Chondrocyte (in vitro differentiated cells): ENCODE results near the gene HOXC12. TPM values are rescaled to one million over a fixed set of nuclear protein-coding genes. Genes with fewer than 3 reads are reported as not detected.
A peak's percentile ranks its signal among the peaks of the same experiment; 100 is the strongest.

Experiments
- DNase-seq: peaks from one replicate; pipeline ENCODE4 v3.0.0; 2021; ENCODE audit warnings: mixed read lengths, low spot score
- H3K27ac Mint-ChIP-seq: one replicate; pipeline ENCODE4 v1.8.0; 2021; ENCODE audit warnings: mild to moderate bottlenecking, moderate library complexity, mixed read lengths; ENCODE audit not compliant: unreplicated experiment
- H3K27me3 Mint-ChIP-seq: 2 replicates; pipeline ENCODE4 v1.8.0; 2021; ENCODE audit warnings: low read depth, mixed read lengths
- H3K36me3 Mint-ChIP-seq: 2 replicates; pipeline ENCODE4 v1.8.0; 2021; ENCODE audit warnings: low read depth, mixed read lengths
- H3K4me1 Mint-ChIP-seq: 2 replicates; pipeline ENCODE4 v1.8.0; 2021; ENCODE audit warnings: low read depth, mild to moderate bottlenecking, mixed read lengths
- H3K4me3 Mint-ChIP-seq: one replicate; pipeline ENCODE4 v1.8.0; 2021; ENCODE audit warnings: mild to moderate bottlenecking, moderate library complexity, mixed read lengths; ENCODE audit not compliant: unreplicated experiment
- H3K9me3 Mint-ChIP-seq: 2 replicates; pipeline ENCODE4 v1.8.0; 2021; ENCODE audit warnings: low read depth, mixed read lengths
- total RNA-seq: library from RNA; stranded (reverse); gene quantifications from 3 replicates; pipeline ENCODE4 v1.2.1, GENCODE V29; 2021
- TF ChIP-seq, protein P1 (sequence below): fragments of 200-600 bp; sonication (generic); IDR thresholded peaks from 2 replicates; pipeline ENCODE4 v1.5.0; 2021; ENCODE audit warnings: antibody characterized with exemption, mild to moderate bottlenecking, moderate library complexity

Gene HOXC12
- total RNA-seq, 1 donor from 2014 or later = not detected

DNA sequence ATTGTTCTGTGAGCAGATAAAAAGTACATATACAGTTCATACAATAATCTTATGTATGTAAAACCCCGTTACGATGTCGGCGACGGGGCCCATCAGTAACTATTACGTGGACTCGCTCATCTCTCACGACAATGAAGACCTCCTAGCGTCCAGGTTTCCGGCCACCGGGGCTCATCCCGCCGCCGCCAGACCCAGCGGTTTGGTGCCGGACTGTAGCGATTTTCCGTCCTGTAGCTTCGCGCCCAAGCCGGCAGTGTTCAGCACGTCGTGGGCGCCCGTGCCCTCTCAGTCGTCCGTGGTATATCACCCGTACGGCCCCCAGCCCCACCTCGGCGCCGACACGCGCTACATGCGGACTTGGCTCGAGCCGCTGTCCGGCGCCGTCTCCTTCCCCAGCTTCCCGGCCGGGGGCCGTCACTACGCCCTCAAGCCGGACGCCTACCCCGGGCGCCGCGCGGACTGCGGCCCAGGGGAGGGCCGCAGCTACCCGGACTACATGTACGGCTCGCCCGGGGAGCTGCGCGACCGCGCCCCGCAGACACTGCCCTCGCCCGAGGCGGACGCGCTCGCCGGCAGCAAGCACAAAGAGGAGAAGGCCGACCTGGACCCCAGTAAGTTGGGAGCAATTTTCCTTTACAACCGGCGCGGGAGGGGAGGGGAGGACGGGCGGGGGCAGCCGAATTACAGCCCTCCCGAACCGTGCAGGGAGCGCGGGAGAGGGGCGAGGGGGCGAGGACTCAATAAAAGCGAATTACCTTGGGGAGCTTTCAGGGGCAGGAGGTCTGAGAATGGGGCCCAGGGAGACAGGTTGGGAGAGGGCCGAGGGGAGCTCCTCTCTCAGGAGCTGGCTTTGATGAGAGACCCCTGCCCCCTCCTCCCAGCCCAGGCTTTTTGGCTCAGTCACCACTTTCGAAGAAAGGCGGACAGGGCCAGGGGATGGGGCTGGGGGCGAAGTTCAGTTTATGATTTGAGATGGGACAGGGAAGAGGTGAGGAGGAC lies 45.7 kb downstream of the HOXC12 start, which contains the start of gene HOXC9:
TSS of gene HOXC9 (plus strand) at position 46 of the 999 bp plus-strand sequence. CDS start at position 74, 28 bp downstream.
- Mint-ChIP-seq H3K4me3 (peak within 1 kb of the TSS; percentile 50), H3K27ac (no peak within 1 kb of the TSS), H3K27me3 (peaks cover 89% of the 10 kb centered on the region), H3K4me1 (peaks cover 11% of the 10 kb centered on the region), H3K36me3 (peaks cover 2% of the 10 kb centered on the region), H3K9me3 (no peaks in the 10 kb centered on the region)
- DNase-seq = no peak
- TF ChIP-seq, protein P1, sequence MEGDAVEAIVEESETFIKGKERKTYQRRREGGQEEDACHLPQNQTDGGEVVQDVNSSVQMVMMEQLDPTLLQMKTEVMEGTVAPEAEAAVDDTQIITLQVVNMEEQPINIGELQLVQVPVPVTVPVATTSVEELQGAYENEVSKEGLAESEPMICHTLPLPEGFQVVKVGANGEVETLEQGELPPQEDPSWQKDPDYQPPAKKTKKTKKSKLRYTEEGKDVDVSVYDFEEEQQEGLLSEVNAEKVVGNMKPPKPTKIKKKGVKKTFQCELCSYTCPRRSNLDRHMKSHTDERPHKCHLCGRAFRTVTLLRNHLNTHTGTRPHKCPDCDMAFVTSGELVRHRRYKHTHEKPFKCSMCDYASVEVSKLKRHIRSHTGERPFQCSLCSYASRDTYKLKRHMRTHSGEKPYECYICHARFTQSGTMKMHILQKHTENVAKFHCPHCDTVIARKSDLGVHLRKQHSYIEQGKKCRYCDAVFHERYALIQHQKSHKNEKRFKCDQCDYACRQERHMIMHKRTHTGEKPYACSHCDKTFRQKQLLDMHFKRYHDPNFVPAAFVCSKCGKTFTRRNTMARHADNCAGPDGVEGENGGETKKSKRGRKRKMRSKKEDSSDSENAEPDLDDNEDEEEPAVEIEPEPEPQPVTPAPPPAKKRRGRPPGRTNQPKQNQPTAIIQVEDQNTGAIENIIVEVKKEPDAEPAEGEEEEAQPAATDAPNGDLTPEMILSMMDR = no peak

- H3K4me1 Mint-ChIP-seq = peaks cover 11% of the 10 kb centered on the region
- H3K27me3 Mint-ChIP-seq = peaks cover 91% of the 10 kb centered on the region
- H3K9me3 Mint-ChIP-seq = no peaks in the 10 kb centered on the region
- TF ChIP-seq, protein P1 = no peak
- H3K4me3 Mint-ChIP-seq = no peak overlapping the region
- peak overlapping the region; percentile 22 for H3K27ac Mint-ChIP-seq
- DNase-seq = no peak
- H3K36me3 Mint-ChIP-seq = peaks cover 2% of the 10 kb centered on the region
Measured at GRCh38 chr12:54001283-54002187, 46.8 kb downstream of the HOXC12 start.

GRCh38 chr12:54002278-54002914 lies 47.7 kb downstream of the HOXC12 start:
- DNase-seq = no peak
- Mint-ChIP-seq H3K27ac (no peak overlapping the region), H3K4me1 (peaks cover 11% of the 10 kb centered on the region), H3K27me3 (peaks cover 90% of the 10 kb centered on the region), H3K4me3 (no peak overlapping the region), H3K9me3 (no peaks in the 10 kb centered on the region), H3K36me3 (peaks cover 2% of the 10 kb centered on the region)
- TF ChIP-seq, protein P1 = no peak

DNA sequence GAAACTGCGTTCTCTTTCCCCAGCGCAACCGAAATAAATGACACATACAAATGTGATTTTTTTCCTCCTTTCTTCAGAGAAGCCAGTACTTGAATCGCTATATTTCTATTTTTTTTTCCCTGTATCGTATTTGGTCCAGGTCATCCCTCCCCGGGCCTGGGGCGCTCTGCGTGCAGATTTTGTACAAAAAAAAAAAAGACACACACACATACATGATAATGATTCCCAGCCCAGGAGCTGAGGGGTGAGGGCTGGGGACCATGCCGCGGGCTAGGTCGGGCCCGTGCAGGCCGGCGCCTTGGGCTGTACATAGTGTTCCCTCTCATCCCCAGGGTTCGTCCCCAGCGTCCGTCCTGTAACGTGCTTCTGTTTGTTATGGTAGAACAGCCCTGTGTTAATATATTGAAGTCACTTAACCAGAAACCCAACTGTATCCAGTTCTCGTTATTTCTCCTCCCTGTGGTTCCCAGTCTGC lies 48.2 kb downstream of the HOXC12 start:
- no peak for DNase-seq
- Mint-ChIP-seq H3K27ac (no peak overlapping the region), H3K9me3 (no peaks in the 10 kb centered on the region), H3K36me3 (peaks cover 2% of the 10 kb centered on the region), H3K4me1 (peaks cover 8% of the 10 kb centered on the region), H3K27me3 (peaks cover 90% of the 10 kb centered on the region), H3K4me3 (no peak overlapping the region)
- TF ChIP-seq, protein P1 = no peak
